Fibroblast of mammary gland (primary cell): ENCODE data around the gene TCAF1.

ENCODE experiments used
- DNase-seq: peaks from one replicate; pipeline ENCODE4 v3.0.0-alpha.2; 2010; ENCODE audit warnings: low read depth
- H3K4me3 ChIP-seq: 2 replicates; pipeline ENCODE4 v1.5.1; 2011; ENCODE audit warnings: low read depth, mild to moderate bottlenecking, low read length, moderate library complexity; ENCODE audit not compliant: control insufficient read depth
- CTCF ChIP-seq: conservative IDR thresholded peaks from 2 replicates; pipeline ENCODE4 v1.5.1; 2011; ENCODE audit warnings: low read depth, low read length, inconsistent platforms; ENCODE audit not compliant: control insufficient read depth, insufficient read depth

The TCAF1 gene

GRCh38 chr7:143891457-143891856 lies 10.5 kb downstream of the TCAF1 start:
- H3K4me3 ChIP-seq = no peak overlapping the region
- no peak for DNase-seq
- no peak for TF ChIP-seq CTCF

- H3K4me3 ChIP-seq = no peak overlapping the region
- no peak for DNase-seq
- no peak for TF ChIP-seq CTCF
Measured at GRCh38 chr7:143890558-143890957, 11.4 kb downstream of the TCAF1 start.

DNA sequence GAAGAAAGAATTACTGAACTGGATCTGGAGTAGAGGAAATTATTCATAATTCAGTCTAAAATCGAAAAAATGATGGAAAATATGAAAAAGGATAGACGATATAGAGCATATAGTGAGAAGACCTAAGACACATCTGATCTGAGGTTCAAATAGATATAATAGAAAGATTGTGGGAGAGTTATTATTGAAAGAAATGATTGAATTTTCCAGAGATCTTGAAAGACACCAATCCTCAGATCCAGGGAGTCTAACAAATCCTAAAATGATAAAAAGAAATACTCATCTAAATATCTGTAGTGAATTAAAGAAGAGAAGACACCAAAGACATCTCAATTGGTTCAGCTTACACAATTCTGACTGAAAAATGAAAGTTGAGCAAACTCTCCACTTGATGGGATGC lies 12.9 kb downstream of the TCAF1 start:
- no peak overlapping the region for H3K4me3 ChIP-seq
- no peak for TF ChIP-seq CTCF
- no peak for DNase-seq

DNA sequence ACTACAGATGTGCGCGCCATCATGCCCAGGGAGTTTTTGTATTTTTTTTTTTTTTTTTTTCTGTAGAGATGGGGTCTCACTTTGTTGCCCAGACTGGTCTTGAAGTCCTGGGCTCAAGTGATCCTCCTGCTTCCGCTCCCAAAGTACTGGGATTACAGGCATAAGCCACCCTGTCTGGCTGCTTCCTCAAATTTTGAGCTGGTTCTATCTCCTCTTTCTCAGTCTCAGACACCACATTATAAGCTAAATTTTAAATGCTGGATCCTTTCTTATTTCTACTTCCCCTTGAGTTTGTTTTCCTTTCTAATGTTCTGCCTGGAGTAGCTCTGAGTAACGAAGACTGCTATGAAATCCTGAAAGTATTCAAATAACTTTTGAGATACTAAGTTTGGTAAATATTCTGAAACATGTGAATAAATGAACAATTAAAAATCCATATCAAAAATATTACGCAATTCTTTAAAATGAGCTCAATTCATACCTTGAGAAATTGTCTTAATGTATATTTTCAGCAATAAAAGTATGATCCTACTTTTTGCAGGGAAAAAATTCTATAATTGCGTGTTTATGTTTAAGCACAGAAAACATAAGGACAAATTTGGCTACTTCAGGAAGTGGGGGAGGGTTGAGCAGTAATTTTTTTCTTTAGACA lies 15.0 kb downstream of the TCAF1 start:
- H3K4me3 ChIP-seq = no peak overlapping the region
- DNase-seq = no peak
- no peak for TF ChIP-seq CTCF

GRCh38 chr7:143885951-143886350 lies 16.0 kb downstream of the TCAF1 start:
- TF ChIP-seq CTCF = no peak
- DNase-seq = no peak
- H3K4me3 ChIP-seq = no peak overlapping the region

DNA sequence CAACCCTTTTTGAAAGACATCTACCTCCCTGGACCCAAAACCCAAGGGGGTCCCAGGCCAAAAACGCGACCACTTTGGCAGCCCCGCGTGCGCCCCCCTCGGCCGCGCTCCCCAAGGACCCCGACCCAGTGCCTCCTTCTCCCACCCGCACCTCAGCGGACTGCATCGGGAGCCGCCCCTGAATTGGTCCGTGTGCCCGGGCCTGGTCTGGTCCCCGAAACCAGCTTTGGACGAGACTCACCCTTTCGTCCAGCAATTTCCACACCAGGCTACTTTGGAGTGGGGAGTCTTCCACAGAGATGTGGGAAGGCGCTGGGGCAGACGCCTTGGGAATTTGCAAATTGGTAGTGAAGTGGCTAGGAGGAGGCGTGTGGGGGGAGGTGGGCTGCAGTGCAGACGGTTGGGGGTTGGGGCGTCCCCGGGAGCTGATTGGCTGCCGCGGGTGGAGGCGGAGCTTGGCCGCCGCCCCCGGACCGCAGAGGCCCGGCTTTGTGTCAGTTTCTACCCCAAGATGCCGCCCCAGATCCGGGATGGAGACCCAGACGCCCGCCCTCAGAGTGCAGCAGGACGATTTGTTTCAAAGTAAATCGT lies 16.9 kb downstream of the TCAF1 start:
- TF ChIP-seq CTCF = no peak
- DNase-seq = peak; percentile 64
- H3K4me3 ChIP-seq = peak overlapping the region; percentile 70
